NCI-H345 (cell line): ENCODE results near the gene SORCS2.
"Not testable (repeated sequence)": the region's sequence is repeated elsewhere in the genome, so short reads cannot be mapped to it uniquely, and the experiment has no call there.

Experiments used
- DNase-seq: peaks from one replicate; lab custom pipeline; 2025; lab: John Stamatoyannopoulos, UW

Gene SORCS2

GRCh38 chr4:7585768-7586167, 393.4 kb downstream of the SORCS2 start:
- DNase-seq = no peak

- no peak for DNase-seq
Observed at GRCh38 chr4:7587433-7588405, 395.4 kb downstream of the SORCS2 start.

- no peak for DNase-seq
Observed at GRCh38 chr4:7590189-7590588, 397.9 kb downstream of the SORCS2 start.

- DNase-seq = no peak
Observed at GRCh38 chr4:7590899-7591298, 398.6 kb downstream of the SORCS2 start.

- DNase-seq = no peak
Observed at GRCh38 chr4:7591409-7592053, 399.2 kb downstream of the SORCS2 start.

GRCh38 chr4:7593646-7594412, 401.5 kb downstream of the SORCS2 start:
- DNase-seq = no peak

GRCh38 chr4:7595934-7596461, 403.7 kb downstream of the SORCS2 start:
- DNase-seq = no peak

GRCh38 chr4:7596918-7597606, 404.7 kb downstream of the SORCS2 start:
- no peak for DNase-seq

GRCh38 chr4:7598939-7599790, 406.8 kb downstream of the SORCS2 start:
- no peak for DNase-seq

- DNase-seq = no peak
Observed at GRCh38 chr4:7600247-7600646, 407.9 kb downstream of the SORCS2 start.

GRCh38 chr4:7602166-7602565, 409.8 kb downstream of the SORCS2 start:
- DNase-seq = not testable (repeated sequence)

GRCh38 chr4:7607156-7607910, 415.0 kb downstream of the SORCS2 start:
- DNase-seq = no peak

- no peak for DNase-seq
Observed at GRCh38 chr4:7608046-7608445, 415.7 kb downstream of the SORCS2 start.

- no peak for DNase-seq
Observed at GRCh38 chr4:7609316-7609715, 417.0 kb downstream of the SORCS2 start.

GRCh38 chr4:7610022-7610670, 417.8 kb downstream of the SORCS2 start:
- no peak for DNase-seq

GRCh38 chr4:7610841-7611240, 418.5 kb downstream of the SORCS2 start:
- no peak for DNase-seq

GRCh38 chr4:7612311-7612897, 420.1 kb downstream of the SORCS2 start:
- no peak for DNase-seq

GRCh38 chr4:7614350-7614949, 422.1 kb downstream of the SORCS2 start:
- no peak for DNase-seq

- no peak for DNase-seq
Observed at GRCh38 chr4:7616193-7616592, 423.9 kb downstream of the SORCS2 start.
